Activated CD8-positive, alpha-beta memory T cell treated with anti-CD3 and anti-CD28 coated beads, Interleukin-2, amount 50 U/mL, for 24 hours (primary cell): Measurements from ENCODE around the gene RNF4.
"Not testable (repeated sequence)": the region's sequence is repeated elsewhere in the genome, so short reads cannot be mapped to it uniquely, and the experiment has no call there.

Experiments used
- DNase-seq: peaks from one replicate; pipeline ENCODE4 v3.0.0-alpha.2; 2020; ENCODE audit errors: extremely low read depth

The RNF4 gene

DNA sequence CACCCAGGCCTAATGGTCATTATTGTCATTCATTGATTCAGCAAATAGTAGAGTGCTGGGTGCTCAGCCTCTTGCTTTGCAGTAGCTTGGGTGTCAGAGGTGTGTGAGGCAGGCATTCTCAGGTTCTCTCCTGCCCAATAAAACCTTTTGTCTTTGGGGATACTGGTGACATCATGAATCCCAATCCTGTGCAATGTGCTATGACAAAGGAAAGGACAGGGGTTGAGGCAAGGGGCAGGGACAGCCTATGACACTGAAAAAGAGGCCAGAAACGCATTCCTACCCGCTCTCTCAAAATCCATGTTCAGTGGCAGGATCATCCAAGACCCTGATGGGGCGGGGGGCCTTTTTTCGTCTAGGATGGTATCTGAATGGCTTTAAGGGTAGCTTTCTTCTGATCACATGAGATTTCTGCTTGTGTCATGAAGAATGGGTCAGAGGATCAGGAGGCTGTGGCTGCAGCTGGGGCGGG is 66.0 kb downstream of the RNF4 start:
- DNase-seq, result no peak

DNA sequence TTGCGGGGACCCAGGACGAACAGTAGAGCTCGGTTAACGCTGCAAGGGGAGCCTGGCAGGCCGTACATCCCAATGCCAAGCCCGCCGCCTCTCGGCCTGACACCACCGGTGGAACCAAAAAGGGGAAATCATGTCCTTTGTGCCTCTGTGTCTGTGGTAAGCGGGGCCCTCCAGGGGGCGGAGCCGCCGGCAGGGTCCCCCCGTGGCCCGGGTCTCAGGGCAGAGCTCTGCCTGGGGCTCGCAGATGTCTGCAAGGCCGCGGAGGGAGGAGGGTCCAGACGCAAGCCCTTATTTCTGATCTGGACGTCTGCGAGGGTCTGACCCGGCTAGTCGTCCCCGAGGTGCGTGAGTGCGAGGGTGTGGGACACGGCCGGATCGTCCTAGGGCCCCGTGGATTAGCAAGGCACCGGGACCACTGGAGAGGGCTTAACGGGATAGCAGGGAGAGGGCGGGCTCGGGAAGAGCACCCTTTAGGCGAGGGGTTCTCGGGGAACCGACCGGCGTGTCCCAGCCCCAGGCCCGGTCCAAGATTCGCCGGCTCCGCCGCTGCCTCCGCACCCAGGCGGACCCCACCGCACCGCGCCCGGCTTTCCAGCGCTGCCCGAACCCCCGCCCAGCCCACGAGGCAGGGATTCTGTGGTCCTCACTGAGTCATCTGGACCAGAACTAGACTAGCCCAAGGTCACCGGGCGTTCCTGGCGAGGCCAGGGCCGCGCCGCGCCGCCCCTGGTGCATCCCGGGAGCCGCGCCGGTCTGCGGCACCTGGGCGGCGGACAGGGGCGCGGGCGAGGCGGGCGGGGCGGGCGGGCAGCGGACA is 66.7 kb downstream of the RNF4 start:
- peak; percentile 6 for DNase-seq

DNA sequence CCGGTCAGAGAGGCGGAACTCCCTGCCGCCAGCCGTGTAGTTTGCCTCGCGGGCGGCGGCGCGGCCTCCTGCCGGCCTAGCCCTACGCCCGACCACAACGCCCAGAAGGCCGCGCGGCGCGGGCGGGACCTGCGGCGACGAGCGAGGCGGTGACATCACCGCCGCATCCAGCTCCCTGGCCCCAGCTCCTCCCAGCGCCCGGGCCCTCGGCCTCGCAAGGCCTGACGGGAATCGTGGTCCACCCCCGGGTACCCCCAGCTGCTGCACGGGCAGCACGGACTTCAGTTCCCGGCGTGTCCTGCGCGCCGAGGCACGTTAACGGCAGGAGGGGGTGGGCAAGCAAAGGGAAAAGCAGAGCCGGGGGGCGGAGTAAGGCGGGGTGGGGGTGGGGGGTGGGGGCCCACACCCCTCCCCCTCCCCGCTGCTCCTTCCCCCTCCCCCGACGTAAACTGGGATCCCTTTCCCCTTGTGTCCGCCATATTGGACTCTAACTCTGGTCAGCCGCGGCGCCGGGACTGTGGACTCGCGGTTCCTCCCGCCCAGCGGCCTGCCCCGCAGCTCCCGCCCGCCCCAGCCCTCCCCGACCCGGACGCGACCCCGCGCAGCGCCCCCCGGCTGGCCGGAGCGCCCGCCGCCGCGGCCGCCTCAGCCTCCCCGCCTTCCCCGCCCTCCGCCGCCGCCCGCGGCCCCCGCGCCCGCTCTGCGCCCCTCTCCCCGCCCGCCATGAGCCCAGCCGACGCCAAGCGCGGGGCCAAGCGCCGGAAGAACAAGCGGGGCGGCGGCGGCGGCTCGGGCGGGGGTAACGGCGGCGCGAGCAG is 67.5 kb downstream of the RNF4 start, which contains the start of gene FAM193A:
FAM193A (plus strand) TSS at position 455 of the 818 bp plus-strand sequence; CDS start at position 724, 269 bp downstream.
- DNase-seq, result peak; percentile 97

DNA sequence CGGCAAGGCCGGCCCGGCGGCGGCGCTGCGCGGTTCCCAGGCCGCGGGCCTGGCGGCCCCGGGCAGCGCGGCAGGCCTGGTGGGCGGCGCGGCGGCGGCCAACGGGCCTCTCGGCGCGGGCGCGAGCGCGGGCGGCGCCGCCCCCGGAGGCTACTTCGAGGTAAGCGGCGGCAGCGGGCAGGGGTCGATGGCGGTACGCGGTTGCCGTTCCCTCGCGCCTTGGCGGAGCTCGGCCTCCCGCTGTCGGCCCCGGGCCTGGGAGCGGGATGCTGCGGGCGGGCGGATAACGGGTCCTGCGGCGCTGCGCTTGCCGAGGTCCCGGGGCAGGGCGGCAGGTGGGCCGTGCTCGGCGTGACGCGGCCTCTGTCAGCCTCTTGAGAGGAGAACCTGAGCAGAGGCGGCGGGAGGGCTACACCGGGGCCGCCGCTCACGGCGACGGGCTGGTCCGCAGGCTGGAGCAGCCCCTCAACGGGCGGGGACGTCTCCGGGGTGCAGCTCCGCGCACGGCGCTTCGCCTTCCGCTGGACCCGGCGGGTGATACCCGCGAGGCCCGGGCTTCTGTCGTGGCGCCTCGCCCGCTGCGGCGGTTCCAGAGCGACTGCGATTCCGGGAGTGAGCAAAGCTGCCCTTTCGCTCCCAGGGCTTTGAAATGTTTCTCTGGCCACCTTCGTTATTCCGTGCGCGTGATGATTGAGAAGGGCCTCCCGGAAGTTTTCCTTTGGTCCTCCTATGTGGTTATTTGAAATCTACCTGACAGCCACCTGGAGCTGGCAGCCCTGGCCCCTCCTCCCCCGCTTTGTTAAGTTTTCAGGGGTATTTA is 68.3 kb downstream of the RNF4 start:
- peak; percentile 4 for DNase-seq

GRCh38 chr4:2543580-2544191 is 74.8 kb downstream of the RNF4 start:
- not testable (repeated sequence) for DNase-seq

DNA sequence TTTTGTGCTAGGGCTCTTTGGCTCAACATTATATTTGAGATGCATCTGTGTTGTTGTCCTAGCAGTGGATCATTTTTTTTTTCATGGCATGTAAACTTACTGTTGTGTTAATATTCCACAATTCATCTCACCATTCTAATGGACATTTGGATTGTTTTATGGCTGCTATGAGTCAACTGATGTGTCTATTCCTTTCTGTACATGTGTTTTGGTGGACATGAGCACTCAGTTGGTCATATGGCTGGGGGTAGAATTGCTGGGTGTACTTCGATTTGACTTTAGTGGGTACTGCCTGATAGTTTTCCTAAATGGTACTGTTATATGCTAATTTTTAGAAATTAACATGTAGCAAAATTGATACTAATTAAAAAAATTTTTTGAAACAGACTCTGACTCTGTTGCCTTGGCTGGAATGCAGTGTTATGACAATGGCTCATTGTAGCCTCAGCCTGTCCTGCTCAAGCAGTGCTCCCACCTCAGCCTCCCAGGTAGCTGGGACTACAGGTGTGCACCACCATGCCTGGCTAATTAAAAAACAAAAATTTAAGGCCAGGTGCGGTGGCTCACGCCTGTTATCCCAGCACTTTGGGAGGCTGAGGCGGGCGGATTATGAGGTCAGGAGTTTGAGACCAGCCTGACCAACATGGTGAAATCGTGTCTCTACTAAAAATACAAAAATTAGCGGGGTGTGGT is 76.6 kb downstream of the RNF4 start:
- no peak for DNase-seq

GRCh38 chr4:2546286-2546823 is 77.4 kb downstream of the RNF4 start:
- no peak for DNase-seq

- DNase-seq, result not testable (repeated sequence)
Measured at GRCh38 chr4:2546961-2547691, 78.2 kb downstream of the RNF4 start.

GRCh38 chr4:2551118-2551517 is 82.2 kb downstream of the RNF4 start:
- no peak for DNase-seq

DNA sequence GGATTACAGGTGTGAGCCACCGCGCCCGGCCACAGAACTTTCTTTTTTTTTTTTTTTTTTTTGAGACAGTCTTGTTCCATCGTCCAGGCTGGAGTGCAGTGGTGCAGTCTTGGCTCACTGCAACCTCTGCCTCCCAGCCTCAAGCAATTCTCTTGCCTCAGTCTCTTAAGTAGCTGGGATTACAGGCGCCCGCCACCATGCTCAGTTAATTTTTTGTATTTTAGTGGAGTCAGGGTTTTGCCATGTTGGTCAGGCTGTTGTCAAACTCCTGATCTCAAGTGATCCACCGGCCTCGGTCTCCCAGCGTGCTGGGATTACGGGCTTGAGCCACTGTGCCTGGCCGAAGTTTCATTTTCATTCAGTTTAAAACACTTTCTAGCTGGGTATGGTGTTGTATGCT is 83.9 kb downstream of the RNF4 start:
- no peak for DNase-seq

GRCh38 chr4:2558301-2558700 is 89.4 kb downstream of the RNF4 start:
- DNase-seq, result no peak

GRCh38 chr4:2560167-2560566 is 91.3 kb downstream of the RNF4 start:
- no peak for DNase-seq
